Esophagus muscularis mucosa (tissue), 4 donors: Measurements from ENCODE around the gene UBAP1L. TPM values are rescaled to one million over a fixed set of nuclear protein-coding genes. Genes with fewer than 3 reads are reported as not detected.

ENCODE experiments used
- DNase-seq: peaks from one replicate; pipeline ENCODE4 v3.0.0-alpha.2; 2017; ENCODE audit errors: extremely low spot score
- H3K27ac ChIP-seq, 4 donors: fragments of 200-600 bp; sonication (generic); replicated peaks in 1 of 4; 1 replicate in 3 of 4; 2 replicates in 1 of 4; pipeline ENCODE4 v1.5.1; 2016 to 2019; ENCODE audit warnings: mild to moderate bottlenecking in 1 of 4
- H3K27me3 ChIP-seq, 4 donors: fragments of 200-600 bp; sonication (generic); one replicate each; pipeline versions ENCODE4 v1.5.1 to v1.6.0; 2016 to 2019
- H3K36me3 ChIP-seq, 4 donors: fragments of 200-600 bp; sonication (generic); one replicate each; pipeline ENCODE4 v1.5.1; 2016 to 2019
- H3K4me1 ChIP-seq, 4 donors: fragments of 200-600 bp; sonication (generic); one replicate each; pipeline ENCODE4 v1.5.1; 2016 to 2019
- H3K4me3 ChIP-seq, 4 donors: fragments of 200-600 bp; sonication (generic); 1 replicate in 2 of 4; 2 replicates in 2 of 4; pipeline ENCODE4 v1.5.1; 2016 to 2019; ENCODE audit warnings: mild to moderate bottlenecking in 4 of 4, moderate library complexity in 1 of 4
- H3K9me3 ChIP-seq, 4 donors: fragments of 200-600 bp; sonication (generic); 1 replicate in 3 of 4; 2 replicates in 1 of 4; pipeline ENCODE4 v1.5.1; 2016 to 2019
- EP300 ChIP-seq: sonication (generic); formaldehyde crosslinking; IDR thresholded peaks from one replicate; pipeline ENCODE4 v1.6.1; 2017; ENCODE audit warnings: antibody characterized with exemption
- POLR2A ChIP-seq: fragments of 450-650 bp; IDR thresholded peaks from one replicate; pipeline ENCODE4 v1.6.1; 2017; ENCODE audit warnings: antibody characterized with exemption, moderate library complexity, mild to moderate bottlenecking, low read depth
- POLR2AphosphoS5 ChIP-seq, 2 donors: sonication (generic); formaldehyde crosslinking; IDR thresholded peaks; one replicate each; pipeline ENCODE4 v1.6.1; 2017; ENCODE audit warnings: antibody characterized with exemption in 2 of 2
- WGBS: methylation state at CpG from one replicate; pipeline ENCODE4 v1.1.5; 2018; 5-methylcytosine and 5-hydroxymethylcytosine counted together
- intact Hi-C: fragments of 100-400 bp; cut with DNase I; formaldehyde crosslinking; loops from one replicate; pipeline ENCODE4 v1.15.1; 2023
- total RNA-seq, 4 donors: library from RNA; depleted of rRNA; stranded (reverse); fragments of >200 nt; gene quantifications; one replicate each; pipeline versions ENCODE4 v1.1.0 to v1.2.1, GENCODE V29; 2016
- TF ChIP-seq, protein P1 (sequence below), 3 experiments: fragments of 200-600 bp in 2 of 3; fragments of 450-650 bp in 1 of 3; sonication (generic) in 2 of 3; IDR thresholded peaks; one replicate each; pipeline ENCODE4 v1.5.1; 2017 to 2019; ENCODE audit warnings: antibody characterized with exemption in 3 of 3, mild to moderate bottlenecking in 2 of 3, moderate library complexity in 1 of 3

UBAP1L gene
- total RNA-seq, 4 donors from 2014 or later = 1.2 to 7.5 (median 2.2) TPM

DNA sequence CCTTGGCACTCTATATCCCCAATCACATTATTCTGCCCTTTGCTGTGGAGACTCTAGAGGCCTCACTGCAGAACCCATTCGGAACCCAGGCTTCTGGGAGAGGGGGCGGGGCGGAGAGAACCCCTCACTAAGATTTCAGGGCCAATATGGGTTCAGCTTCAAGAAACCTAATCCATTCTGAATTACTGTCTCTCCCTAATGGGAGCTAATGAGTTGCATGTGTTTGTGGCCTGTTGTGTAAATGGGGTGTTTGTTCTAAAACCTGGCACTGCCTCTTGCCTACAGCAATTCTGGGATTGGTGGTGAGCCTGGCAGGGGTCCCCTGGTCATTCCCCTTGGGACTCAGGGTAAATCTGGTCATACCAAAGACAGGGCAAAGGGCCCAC lies 46.6 kb downstream of the UBAP1L start:
- Histone ChIP-seq H3K9me3 (no peaks in the 10 kb centered on the region), H3K27ac (peak overlapping the region; percentile 95 to 98 (median 96)), H3K36me3 (peaks cover 0 to 4% (median 0%) of the 10 kb centered on the region in 4 donors), H3K4me1 (peaks cover 70 to 85% (median 82%) of the 10 kb centered on the region in 4 donors), H3K4me3 (peak overlapping the region; percentile 70 to 83 (median 79)), H3K27me3 (no peaks in the 10 kb centered on the region)
- DNase-seq = no peak
- no peak for TF ChIP-seq EP300
- TF ChIP-seq, protein P1, sequence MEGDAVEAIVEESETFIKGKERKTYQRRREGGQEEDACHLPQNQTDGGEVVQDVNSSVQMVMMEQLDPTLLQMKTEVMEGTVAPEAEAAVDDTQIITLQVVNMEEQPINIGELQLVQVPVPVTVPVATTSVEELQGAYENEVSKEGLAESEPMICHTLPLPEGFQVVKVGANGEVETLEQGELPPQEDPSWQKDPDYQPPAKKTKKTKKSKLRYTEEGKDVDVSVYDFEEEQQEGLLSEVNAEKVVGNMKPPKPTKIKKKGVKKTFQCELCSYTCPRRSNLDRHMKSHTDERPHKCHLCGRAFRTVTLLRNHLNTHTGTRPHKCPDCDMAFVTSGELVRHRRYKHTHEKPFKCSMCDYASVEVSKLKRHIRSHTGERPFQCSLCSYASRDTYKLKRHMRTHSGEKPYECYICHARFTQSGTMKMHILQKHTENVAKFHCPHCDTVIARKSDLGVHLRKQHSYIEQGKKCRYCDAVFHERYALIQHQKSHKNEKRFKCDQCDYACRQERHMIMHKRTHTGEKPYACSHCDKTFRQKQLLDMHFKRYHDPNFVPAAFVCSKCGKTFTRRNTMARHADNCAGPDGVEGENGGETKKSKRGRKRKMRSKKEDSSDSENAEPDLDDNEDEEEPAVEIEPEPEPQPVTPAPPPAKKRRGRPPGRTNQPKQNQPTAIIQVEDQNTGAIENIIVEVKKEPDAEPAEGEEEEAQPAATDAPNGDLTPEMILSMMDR (IDR thresholded peaks at IDR 0.05) = no peak
- no peak for TF ChIP-seq POLR2AphosphoS5 (IDR thresholded peaks at IDR 0.05)
- no peak for TF ChIP-seq POLR2A
- 73% methylated on average over 3 of the region's 3 CpGs for WGBS
- intact Hi-C loops = no loop called here

DNA sequence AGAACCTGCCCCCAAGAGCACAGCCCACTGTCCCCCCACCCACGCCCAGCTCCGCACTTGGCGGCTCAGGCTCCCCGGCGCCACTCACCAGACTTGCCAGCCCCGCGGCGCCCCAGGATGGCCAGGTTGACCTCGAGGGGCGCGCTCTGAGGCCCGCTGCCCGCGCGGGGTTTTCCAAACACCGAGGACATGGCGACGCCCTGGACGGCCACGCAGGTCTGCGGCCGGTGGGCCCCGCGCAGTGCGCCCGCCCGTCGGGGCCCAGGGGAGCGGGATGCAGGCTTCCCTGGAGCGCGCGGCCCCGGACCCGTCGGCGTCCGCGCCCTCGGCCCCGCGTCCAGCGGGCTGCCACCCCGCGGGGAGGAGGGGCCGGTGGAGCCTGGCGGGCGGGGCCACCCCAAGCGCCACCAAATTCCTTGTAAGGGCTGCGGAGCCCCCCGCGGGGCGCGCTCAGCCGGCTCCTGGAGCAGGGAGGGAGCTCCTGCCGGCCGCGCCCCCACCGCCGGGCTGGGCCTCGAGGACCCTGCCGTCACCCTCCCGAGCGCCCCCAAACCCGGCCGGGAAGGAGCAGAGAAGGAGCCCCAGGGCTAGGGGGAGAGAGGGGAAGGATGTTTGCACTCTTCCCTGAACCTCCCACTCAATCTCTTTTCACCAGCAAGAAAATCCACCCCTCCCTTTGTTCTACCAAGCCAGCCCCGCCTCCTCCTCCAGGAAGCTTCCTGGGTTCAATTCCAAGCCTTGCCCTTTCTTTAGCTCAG lies 47.2 kb downstream of the UBAP1L start, which contains the start of gene RASL12:
TSS of gene RASL12 (minus strand) at position 347 of the 758 bp plus-strand sequence. CDS start at position 191, 156 bp downstream.
- Histone ChIP-seq H3K4me3 (peak within 1 kb of the TSS; percentile 70 to 83 (median 79)), H3K4me1 (peaks cover 70 to 90% (median 86%) of the 10 kb centered on the region in 4 donors), H3K9me3 (no peaks in the 10 kb centered on the region), H3K27ac (peak within 1 kb of the TSS; percentile 95 to 98 (median 96)), H3K27me3 (no peaks in the 10 kb centered on the region), H3K36me3 (peaks cover 0 to 4% (median 0%) of the 10 kb centered on the region in 4 donors)
- intact Hi-C loops = no loop called here
- DNase-seq = no peak
- 0% methylated on average over 1 of the region's 66 CpGs for WGBS
- TF ChIP-seq POLR2A (no peak), POLR2AphosphoS5 (IDR thresholded peaks at IDR 0.05) (peak; percentile 42 to 78), EP300 (no peak)
- TF ChIP-seq, protein P1 (IDR thresholded peaks at IDR 0.05) = no peak

DNA sequence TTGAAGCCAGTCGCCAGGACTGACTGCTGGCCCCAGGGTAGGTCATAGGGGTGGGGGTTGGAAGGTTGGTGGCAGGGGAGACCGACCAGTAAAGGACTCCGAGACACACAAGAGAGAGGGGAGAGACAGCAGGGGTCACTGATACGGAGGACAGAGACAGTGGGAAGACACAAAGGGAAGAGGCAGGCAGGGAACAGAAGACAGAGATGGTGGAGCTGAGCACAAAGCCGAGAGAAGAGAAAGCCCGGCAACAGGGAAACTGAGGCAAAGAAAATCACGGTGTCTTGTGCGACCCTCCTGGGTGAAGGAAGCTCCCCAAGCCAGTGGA lies 47.7 kb downstream of the UBAP1L start:
- Histone ChIP-seq H3K9me3 (no peaks in the 10 kb centered on the region), H3K4me3 (peak overlapping the region; percentile 70 to 83 (median 79)), H3K27me3 (no peaks in the 10 kb centered on the region), H3K4me1 (peaks cover 70 to 91% (median 87%) of the 10 kb centered on the region in 4 donors), H3K36me3 (peaks cover 0 to 4% (median 0%) of the 10 kb centered on the region in 4 donors), H3K27ac (peak overlapping the region; percentile 95 to 98 (median 96))
- intact Hi-C loops = no loop called here
- TF ChIP-seq, protein P1 (IDR thresholded peaks at IDR 0.05) = no peak
- TF ChIP-seq POLR2A = no peak
- no peak for TF ChIP-seq EP300
- TF ChIP-seq POLR2AphosphoS5 (IDR thresholded peaks at IDR 0.05) = no peak
- DNase-seq = no peak
- WGBS = 16% methylated on average over 8 of the region's 8 CpGs

DNA sequence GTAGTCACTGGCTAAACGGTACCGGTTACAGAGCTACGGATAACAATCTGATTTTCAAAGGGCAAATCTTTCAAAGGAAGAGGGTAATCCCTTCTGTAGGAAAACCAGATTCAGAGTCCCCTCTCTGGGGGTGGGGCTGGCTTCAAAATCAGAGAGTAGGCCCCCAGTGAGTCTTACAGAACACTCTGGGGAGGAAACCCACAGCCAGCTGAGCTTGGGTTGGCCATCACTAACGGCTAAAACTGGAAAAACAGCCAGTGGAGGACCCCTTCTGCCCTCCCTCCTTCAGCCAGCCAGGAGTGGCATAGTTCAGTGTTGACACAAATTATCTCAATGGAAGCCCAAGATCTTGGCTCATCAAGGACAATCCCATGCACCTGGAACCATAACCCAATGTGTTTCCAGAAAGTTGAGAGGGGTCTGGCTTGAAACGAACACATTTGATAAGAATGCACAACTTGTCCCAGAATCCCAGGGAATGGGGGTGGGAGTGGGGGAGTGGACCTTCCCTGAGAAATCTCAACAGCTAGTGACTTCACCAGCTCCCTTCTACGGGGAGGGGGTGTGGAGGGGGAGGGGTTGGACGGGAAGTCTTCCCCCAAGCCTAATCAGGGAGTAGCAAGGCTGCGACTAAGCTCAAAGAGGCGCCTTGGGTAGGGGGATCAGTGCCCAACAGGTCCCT lies 48.2 kb downstream of the UBAP1L start:
- DNase-seq = no peak
- H3K36me3 ChIP-seq = peaks cover 0 to 4% (median 0%) of the 10 kb centered on the region in 4 donors
- intact Hi-C loops = no loop called here
- 25% methylated on average over 8 of the region's 9 CpGs for WGBS
- TF ChIP-seq POLR2AphosphoS5 (IDR thresholded peaks at IDR 0.05) (peak; percentile 26 to 58), EP300 (no peak), POLR2A (no peak)
- TF ChIP-seq, protein P1 (IDR thresholded peaks at IDR 0.05) = no peak
- H3K27me3 ChIP-seq = no peaks in the 10 kb centered on the region
- peaks cover 69 to 91% (median 87%) of the 10 kb centered on the region in 4 donors for H3K4me1 ChIP-seq
- H3K9me3 ChIP-seq = no peaks in the 10 kb centered on the region
- peak overlapping the region; percentile 95 to 98 (median 96) for H3K27ac ChIP-seq
- peak overlapping the region; percentile 70 to 83 (median 79) for H3K4me3 ChIP-seq
